ENCODE measurements around the gene ZMYND8.

DNA sequence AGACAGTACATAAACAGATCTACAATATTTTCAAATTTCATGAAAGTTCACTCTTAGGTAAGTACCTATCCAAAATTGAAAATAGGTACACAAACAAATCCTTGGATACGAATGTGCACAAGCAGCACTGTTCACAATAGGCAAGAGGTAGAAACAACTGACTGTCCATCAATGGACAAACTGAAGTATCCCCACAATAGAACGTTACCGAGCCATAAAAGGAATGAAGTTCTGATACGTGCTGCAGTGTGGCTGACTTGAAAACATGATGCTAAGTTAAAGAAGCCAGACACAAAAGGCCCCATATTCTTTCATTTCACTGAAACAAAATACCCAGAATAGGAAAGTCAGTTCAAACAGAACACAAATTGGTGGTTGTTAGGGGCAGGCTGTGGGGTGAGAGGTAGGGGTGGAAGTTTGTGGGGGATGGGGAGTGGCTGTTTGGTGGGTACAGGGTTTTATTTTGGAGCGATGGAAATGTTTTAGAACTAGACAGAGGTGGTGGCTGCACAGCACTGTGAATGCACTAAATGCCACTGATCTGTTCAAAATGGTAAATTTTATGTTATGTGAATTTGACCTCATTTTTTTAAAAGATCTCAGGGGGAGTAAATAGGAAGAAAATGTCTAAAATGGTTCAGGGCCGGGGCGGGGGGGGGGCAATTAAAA, 89.5 kb downstream of the ZMYND8 start:
- TF ChIP-seq, protein P1, sequence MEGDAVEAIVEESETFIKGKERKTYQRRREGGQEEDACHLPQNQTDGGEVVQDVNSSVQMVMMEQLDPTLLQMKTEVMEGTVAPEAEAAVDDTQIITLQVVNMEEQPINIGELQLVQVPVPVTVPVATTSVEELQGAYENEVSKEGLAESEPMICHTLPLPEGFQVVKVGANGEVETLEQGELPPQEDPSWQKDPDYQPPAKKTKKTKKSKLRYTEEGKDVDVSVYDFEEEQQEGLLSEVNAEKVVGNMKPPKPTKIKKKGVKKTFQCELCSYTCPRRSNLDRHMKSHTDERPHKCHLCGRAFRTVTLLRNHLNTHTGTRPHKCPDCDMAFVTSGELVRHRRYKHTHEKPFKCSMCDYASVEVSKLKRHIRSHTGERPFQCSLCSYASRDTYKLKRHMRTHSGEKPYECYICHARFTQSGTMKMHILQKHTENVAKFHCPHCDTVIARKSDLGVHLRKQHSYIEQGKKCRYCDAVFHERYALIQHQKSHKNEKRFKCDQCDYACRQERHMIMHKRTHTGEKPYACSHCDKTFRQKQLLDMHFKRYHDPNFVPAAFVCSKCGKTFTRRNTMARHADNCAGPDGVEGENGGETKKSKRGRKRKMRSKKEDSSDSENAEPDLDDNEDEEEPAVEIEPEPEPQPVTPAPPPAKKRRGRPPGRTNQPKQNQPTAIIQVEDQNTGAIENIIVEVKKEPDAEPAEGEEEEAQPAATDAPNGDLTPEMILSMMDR (IDR thresholded peaks at IDR 0.05) = no peak
- TF ChIP-seq POLR2A (IDR thresholded peaks at IDR 0.05; ENCODE audit: low read depth) = no peak
